NB4 (cell line): ENCODE measurements around the gene BMPR1B.

Experiments used
- DNase-seq: peaks from one replicate; pipeline ENCODE4 v3.0.0; 2010; ENCODE audit warnings: low read depth
- H3K4me3 ChIP-seq: one replicate; pipeline ENCODE4 v1.5.1; 2011; ENCODE audit warnings: mild to moderate bottlenecking, low read depth, low read length, moderate library complexity
- MYC ChIP-seq: IDR thresholded peaks from 2 replicates; pipeline ENCODE4 v1.6.1; 2011; ENCODE audit warnings: low read depth, low read length
- POLR2A ChIP-seq: IDR thresholded peaks from 2 replicates; pipeline ENCODE4 v1.6.1; 2011; ENCODE audit warnings: mild to moderate bottlenecking; ENCODE audit not compliant: insufficient read length; ENCODE audit errors: extremely low read depth
- TF ChIP-seq, protein P1 (sequence below): IDR thresholded peaks from one replicate; pipeline ENCODE4 v1.5.1; 2012; ENCODE audit warnings: low read depth, low read length
- TF ChIP-seq, protein P2 (sequence below): IDR thresholded peaks from 2 replicates; pipeline ENCODE4 v1.6.1; 2011; ENCODE audit warnings: low read depth, low read length

BMPR1B gene

DNA sequence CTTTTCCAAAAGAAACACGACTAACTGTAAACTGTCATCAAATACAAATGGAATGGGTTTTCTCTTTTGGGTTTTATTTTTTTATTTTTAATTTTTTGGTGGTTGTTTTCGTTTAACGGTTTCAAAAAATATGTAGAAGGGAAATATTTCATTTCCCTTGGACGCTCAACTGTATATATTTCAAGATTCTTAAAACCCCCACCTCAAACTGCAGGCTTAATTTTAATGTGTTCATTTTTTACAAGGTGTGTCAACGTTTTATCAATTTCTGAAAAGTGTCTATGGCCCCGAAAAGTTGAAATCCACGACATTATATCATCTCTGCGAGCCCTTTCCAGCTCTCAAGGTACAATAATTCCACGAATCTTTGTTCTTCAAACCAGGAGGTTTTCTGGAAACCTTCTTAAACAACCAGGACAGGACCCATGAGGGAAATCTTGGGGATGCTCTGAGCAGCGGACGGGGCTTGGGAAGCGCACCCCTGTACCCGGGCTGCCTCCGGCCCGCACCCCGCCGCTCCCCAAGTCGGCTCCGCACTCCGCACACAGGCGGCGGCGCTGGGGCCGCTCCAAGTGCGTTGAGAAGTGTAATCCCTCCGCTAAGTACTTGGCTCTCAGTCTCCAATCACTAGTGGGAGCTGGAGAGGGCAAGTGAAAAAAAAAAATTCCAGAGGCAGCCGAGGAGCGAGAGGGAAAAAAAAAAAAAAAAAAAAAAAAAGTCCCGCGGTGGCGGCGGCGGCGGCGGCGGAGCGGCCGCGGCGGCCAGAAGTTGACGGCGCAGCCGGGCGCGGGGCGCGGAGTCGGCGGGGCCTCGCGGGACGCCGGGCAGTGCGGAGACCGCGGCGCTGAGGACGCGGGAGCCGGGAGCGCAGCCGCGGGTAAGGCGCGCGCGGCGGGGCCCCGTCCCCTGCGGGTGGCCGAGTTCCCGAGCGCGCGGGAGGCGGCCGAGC, at the start of gene BMPR1B:
TSS of gene BMPR1B (plus strand) at position 764 of the 949 bp plus-strand sequence. CDS start 346,470 bp downstream, outside the sequence.
- no peak for TF ChIP-seq MYC
- TF ChIP-seq, protein P1, sequence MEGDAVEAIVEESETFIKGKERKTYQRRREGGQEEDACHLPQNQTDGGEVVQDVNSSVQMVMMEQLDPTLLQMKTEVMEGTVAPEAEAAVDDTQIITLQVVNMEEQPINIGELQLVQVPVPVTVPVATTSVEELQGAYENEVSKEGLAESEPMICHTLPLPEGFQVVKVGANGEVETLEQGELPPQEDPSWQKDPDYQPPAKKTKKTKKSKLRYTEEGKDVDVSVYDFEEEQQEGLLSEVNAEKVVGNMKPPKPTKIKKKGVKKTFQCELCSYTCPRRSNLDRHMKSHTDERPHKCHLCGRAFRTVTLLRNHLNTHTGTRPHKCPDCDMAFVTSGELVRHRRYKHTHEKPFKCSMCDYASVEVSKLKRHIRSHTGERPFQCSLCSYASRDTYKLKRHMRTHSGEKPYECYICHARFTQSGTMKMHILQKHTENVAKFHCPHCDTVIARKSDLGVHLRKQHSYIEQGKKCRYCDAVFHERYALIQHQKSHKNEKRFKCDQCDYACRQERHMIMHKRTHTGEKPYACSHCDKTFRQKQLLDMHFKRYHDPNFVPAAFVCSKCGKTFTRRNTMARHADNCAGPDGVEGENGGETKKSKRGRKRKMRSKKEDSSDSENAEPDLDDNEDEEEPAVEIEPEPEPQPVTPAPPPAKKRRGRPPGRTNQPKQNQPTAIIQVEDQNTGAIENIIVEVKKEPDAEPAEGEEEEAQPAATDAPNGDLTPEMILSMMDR, result no peak
- TF ChIP-seq, protein P2, sequence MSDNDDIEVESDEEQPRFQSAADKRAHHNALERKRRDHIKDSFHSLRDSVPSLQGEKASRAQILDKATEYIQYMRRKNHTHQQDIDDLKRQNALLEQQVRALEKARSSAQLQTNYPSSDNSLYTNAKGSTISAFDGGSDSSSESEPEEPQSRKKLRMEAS, result no peak
- no peak for TF ChIP-seq POLR2A
- H3K4me3 ChIP-seq, result no peak within 1 kb of the TSS
- DNase-seq, result no peak

DNA sequence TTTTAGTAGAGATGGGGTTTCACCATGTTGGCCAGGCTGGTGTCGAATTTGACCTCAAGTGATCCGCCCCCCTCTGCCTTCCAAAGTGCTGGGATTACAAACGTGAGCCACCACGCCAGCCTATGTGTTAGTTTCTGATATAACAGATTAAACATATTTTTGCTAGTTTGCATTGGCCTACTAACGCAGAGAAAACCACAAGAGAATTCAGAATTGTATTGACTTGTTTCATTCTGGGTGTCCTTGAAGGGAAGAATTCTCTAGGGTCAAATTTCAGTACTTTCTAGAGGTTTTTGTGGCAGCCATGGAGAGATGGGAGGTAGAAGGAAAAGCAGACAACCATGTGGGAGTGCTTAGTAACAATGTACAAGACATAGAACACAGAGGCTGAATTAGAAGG, 46.1 kb upstream of the BMPR1B start:
- no peak for TF ChIP-seq POLR2A
- TF ChIP-seq, protein P2, result no peak
- TF ChIP-seq, protein P1, result no peak
- TF ChIP-seq MYC, result no peak
- H3K4me3 ChIP-seq, result no peak overlapping the region
- no peak for DNase-seq

DNA sequence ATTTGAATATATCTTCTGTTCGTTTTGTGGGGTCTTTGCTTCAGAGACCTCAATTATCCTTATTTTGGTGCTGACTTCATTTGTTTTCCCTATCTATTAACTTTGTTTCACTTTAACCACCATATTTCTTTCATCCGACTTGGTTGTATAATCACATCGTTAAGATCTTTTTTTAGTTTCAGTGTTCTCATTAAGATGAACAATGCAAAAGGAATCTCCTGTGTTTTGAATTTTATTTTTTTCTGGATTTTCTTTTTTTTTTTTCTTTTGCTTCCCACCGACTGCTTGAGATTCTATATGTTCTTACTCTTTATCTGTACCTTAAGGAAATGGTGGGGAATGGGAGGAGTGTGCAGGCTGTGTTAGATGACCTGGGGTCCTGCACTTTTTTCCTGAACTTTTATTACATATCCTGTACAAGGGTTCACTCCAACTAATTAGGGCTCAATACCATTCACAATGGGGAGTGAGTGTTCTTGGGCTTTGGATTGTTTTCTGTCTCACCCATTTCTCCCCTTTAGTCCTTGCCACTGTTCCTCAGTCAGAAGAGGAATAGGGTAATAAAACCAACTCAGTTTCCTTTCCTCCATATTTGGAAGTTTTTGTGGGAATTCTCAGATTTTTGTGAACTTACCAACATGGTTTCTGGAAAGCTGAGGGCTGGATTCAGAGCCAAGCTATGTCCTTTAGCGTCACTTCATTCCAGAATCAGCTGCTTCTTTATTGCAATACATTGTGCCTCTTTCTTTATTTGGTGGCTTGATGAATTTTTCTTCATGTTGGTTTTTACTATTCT, 43.2 kb upstream of the BMPR1B start:
- no peak for DNase-seq
- H3K4me3 ChIP-seq, result no peak overlapping the region
- TF ChIP-seq POLR2A (no peak), MYC (no peak)
- TF ChIP-seq, protein P1, result no peak
- TF ChIP-seq, protein P2, result no peak

DNA sequence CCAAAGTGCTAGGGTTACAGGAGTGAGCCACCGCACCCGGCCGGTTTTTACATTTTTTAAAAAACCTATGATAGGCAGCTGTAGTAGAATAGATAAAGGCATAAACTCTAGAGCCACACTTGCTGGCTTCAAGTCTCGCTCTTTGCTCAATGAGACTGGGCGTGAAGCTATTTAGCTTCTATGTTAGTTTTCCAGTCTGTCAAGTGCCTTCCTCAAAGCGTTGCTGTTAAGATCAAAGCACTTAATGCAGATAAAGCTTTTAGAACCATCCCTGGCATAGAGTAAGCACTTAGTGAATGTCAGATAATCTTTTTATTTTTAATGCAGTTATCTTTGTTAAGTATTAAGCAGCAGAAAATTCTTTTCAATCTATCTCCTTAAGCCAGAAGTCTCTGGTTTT, 42.0 kb upstream of the BMPR1B start:
- TF ChIP-seq, protein P1, result no peak
- TF ChIP-seq MYC, result no peak
- TF ChIP-seq, protein P2, result no peak
- DNase-seq, result no peak
- H3K4me3 ChIP-seq, result no peak overlapping the region

DNA sequence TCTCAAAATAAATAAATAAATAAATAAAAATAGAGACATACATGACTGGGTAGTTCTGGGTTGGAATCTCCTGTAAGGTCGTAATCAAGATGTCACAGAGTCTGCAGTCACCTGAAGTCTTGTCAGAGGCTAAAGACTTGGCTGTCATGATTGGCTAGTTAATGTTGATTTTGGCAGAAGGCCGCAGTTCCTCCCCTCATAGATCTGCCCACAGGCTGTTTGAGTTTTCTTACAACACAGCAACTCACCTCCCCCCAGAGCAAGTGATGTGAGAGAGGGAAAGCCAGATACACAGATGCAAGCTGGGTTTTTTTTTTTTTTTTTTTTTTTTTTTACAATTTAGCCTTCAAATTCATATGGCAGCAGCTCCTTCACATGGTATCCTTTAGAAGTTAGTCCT, 36.4 kb upstream of the BMPR1B start:
- no peak overlapping the region for H3K4me3 ChIP-seq
- TF ChIP-seq, protein P1, result no peak
- TF ChIP-seq, protein P2, result no peak
- no peak for TF ChIP-seq MYC
- TF ChIP-seq POLR2A, result no peak
- no peak for DNase-seq
